ENCODE data around the gene PLPP4. TPM values are rescaled to one million over a fixed set of nuclear protein-coding genes. Genes with fewer than 3 reads are reported as not detected.

PLPP4 gene
- total RNA-seq, 1 donor from 2014 or later, result not detected

- H3K9me3 Mint-ChIP-seq, result no peaks in the 10 kb centered on the region
These were observed 129.4 kb downstream of the PLPP4 start for GRCh38 chr10:120586471-120586872.

DNA sequence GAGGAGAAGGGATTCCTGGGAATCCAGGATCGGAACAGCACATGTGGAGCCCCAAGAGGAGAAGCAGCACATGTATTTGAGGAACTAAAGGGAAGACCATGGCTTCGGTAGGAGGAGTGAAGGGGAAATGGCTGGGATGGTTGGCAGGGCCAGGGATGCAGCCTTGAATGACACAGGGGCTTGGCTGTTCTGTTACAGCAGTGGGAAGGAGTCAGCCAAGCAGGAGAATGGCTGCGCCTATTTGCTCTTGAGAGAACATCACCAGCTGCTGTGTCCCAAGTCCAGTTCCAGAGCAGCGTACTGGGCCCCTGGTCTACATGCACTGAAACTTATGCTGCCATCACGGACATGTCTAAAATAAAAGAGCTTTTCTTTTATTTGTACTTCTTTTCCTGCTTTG, 130.0 kb downstream of the PLPP4 start:
- intact Hi-C loops (cut with micrococcal nuclease), result no loop called here
- POLR2A ChIA-PET, result no interaction called here
- no peaks in the 10 kb centered on the region for H3K9me3 Mint-ChIP-seq
- no peak overlapping the region for H3K27ac Mint-ChIP-seq
- no peak for ATAC-seq (ENCODE audit: low read depth)
- CTCF ChIA-PET, result no interaction called here
- no peak for TF ChIP-seq CTCF (IDR thresholded peaks at IDR 0.05)
- no peak overlapping the region for H3K4me3 Mint-ChIP-seq
- no peaks in the 10 kb centered on the region for H3K36me3 Mint-ChIP-seq (ENCODE audit: low read depth)
- no peaks in the 10 kb centered on the region for H3K4me1 Mint-ChIP-seq
- DNase-seq, result no peak
- no peaks in the 10 kb centered on the region for H3K27me3 Mint-ChIP-seq

More at GRCh38 chr10:120586471-120586872, 129.4 kb downstream of the PLPP4 start:
- H3K4me1 Mint-ChIP-seq, result no peaks in the 10 kb centered on the region
- no peak for TF ChIP-seq CTCF (IDR thresholded peaks at IDR 0.05)
- ChIA-PET POLR2A (no interaction called here), CTCF (no interaction called here)
- no peaks in the 10 kb centered on the region for H3K27me3 Mint-ChIP-seq
- H3K4me3 Mint-ChIP-seq, result no peak overlapping the region
- no peak overlapping the region for H3K27ac Mint-ChIP-seq
- ATAC-seq (ENCODE audit: low read depth), result no peak
- intact Hi-C loops (cut with micrococcal nuclease), result no loop called here
- DNase-seq, result no peak
- no peaks in the 10 kb centered on the region for H3K36me3 Mint-ChIP-seq (ENCODE audit: low read depth)

DNA sequence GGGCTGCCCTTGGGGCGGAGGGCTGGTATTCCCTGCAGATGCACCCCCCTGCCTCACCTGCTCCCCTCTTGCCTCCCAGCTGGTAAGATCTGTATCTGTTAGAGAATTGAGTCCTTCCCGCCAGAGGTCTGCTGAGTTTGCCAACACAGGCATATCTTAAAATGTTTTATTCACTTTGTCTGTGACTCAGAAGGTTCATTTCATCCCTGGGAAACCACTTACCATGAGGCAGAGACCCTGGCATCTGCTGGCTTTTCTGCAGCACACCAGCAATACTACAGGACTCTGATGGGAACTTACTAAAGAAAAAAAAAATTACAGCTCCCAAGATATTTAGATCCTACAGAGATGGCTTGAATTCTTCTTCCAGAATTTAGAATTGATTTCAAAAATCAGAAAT, 131.3 kb downstream of the PLPP4 start:
- H3K36me3 Mint-ChIP-seq (ENCODE audit: low read depth), result no peaks in the 10 kb centered on the region
- no peak overlapping the region for H3K27ac Mint-ChIP-seq
- no peak for TF ChIP-seq CTCF (IDR thresholded peaks at IDR 0.05)

GRCh38 chr10:120593693-120594092, 136.7 kb downstream of the PLPP4 start:
- intact Hi-C loops (cut with micrococcal nuclease), result no loop called here
- peaks cover 2% of the 10 kb centered on the region for H3K9me3 Mint-ChIP-seq
- ChIA-PET CTCF (no interaction called here), POLR2A (no interaction called here)
- DNase-seq (no peak), ATAC-seq (ENCODE audit: low read depth) (no peak)
- H3K4me3 Mint-ChIP-seq, result no peak overlapping the region
- no peak for TF ChIP-seq CTCF (IDR thresholded peaks at IDR 0.05)
- H3K27ac Mint-ChIP-seq, result no peak overlapping the region
- H3K4me1 Mint-ChIP-seq, result no peaks in the 10 kb centered on the region
- no peaks in the 10 kb centered on the region for H3K36me3 Mint-ChIP-seq (ENCODE audit: low read depth)
- H3K27me3 Mint-ChIP-seq, result peaks cover 2% of the 10 kb centered on the region

More for the DNA sequence above, 131.3 kb downstream of the PLPP4 start:
- CTCF ChIA-PET, result no interaction called here
- Mint-ChIP-seq H3K27me3 (no peaks in the 10 kb centered on the region), H3K4me1 (no peaks in the 10 kb centered on the region), H3K9me3 (peaks cover 2% of the 10 kb centered on the region), H3K4me3 (no peak overlapping the region)
- no peak for DNase-seq
- POLR2A ChIA-PET, result no interaction called here
- intact Hi-C loops (cut with micrococcal nuclease), result no loop called here
- ATAC-seq (ENCODE audit: low read depth), result no peak

DNA sequence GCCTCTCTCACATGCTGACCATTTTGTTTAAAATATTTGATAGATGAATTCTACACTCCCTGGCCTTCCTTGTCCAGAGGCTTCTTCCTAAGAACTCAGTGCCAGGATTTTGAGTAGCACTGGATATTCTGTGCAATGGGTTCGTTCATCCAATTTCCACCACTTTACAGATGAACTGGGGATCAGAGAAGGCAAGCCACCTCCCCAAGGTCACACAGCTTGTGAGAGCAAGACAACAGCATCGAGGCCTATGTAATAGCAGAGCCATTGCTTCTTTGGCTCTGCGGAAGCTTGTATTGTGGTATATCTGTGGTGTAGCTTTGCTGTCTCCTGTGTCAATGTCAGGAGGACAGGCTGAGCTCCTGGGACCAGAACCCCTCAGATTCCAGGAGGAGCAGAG, 140.9 kb downstream of the PLPP4 start:
- H3K27ac Mint-ChIP-seq, result no peak overlapping the region
- H3K4me1 Mint-ChIP-seq, result peaks cover 7% of the 10 kb centered on the region
- no peaks in the 10 kb centered on the region for H3K36me3 Mint-ChIP-seq (ENCODE audit: low read depth)
- no peak for TF ChIP-seq CTCF (IDR thresholded peaks at IDR 0.05)
- CTCF ChIA-PET, result no interaction called here
- intact Hi-C loops (cut with micrococcal nuclease), result no loop called here
- H3K4me3 Mint-ChIP-seq, result no peak overlapping the region
- DNase-seq (no peak), ATAC-seq (ENCODE audit: low read depth) (no peak)
- POLR2A ChIA-PET, result no interaction called here
- H3K9me3 Mint-ChIP-seq, result no peaks in the 10 kb centered on the region
- H3K27me3 Mint-ChIP-seq, result peaks cover 2% of the 10 kb centered on the region
